ENCODE measurements around the gene MS4A15.

The MS4A15 gene

GRCh38 chr11:60772666-60773065 is 16.0 kb downstream of the MS4A15 start:
- no peak overlapping the region for H3K9ac ChIP-seq (ENCODE audit: low read length)
- TF ChIP-seq CTCF (IDR thresholded peaks at IDR 0.05; ENCODE audit: low read length) (no peak), EZH2 (IDR thresholded peaks at IDR 0.05; ENCODE audit: borderline replicate concordance, low read length) (no peak)
- no peaks in the 10 kb centered on the region for H3K79me2 ChIP-seq (ENCODE audit: insufficient read depth, low read length)
- no peaks in the 10 kb centered on the region for H4K20me1 ChIP-seq (ENCODE audit: insufficient read depth, low read length)
- no peaks in the 10 kb centered on the region for H3K4me1 ChIP-seq (ENCODE audit: insufficient read depth, low read length, severe bottlenecking)
- H3F3A ChIP-seq (ENCODE audit: insufficient read depth, low read length) = no peaks in the 10 kb centered on the region
- no peaks in the 10 kb centered on the region for H3K9me3 ChIP-seq (ENCODE audit: low read length)
- no peak overlapping the region for H2AFZ ChIP-seq (ENCODE audit: low read length)
- no peak overlapping the region for H3K4me2 ChIP-seq (ENCODE audit: low read length)
- peaks cover 12% of the 10 kb centered on the region for H3K27me3 ChIP-seq (ENCODE audit: insufficient read depth, low read length)
- no peak overlapping the region for H3K27ac ChIP-seq (ENCODE audit: low read depth, low read length, poor library complexity, severe bottlenecking)
- no peak overlapping the region for H3K4me3 ChIP-seq (ENCODE audit: low read depth, low read length, poor library complexity, severe bottlenecking)
- no peaks in the 10 kb centered on the region for H3K9me2 ChIP-seq (ENCODE audit: low read depth, low read length)
- H3K36me3 ChIP-seq (ENCODE audit: insufficient read depth, low read length) = no peaks in the 10 kb centered on the region

- Histone ChIP-seq H3K9me2 (ENCODE audit: low read depth, low read length) (no peaks in the 10 kb centered on the region), H3K4me3 (ENCODE audit: low read depth, low read length, poor library complexity, severe bottlenecking) (no peak overlapping the region), H2AFZ (ENCODE audit: low read length) (no peak overlapping the region), H3K27me3 (ENCODE audit: insufficient read depth, low read length) (peaks cover 6% of the 10 kb centered on the region), H4K20me1 (ENCODE audit: insufficient read depth, low read length) (no peaks in the 10 kb centered on the region), H3K27ac (ENCODE audit: low read depth, low read length, poor library complexity, severe bottlenecking) (no peak overlapping the region), H3K9ac (ENCODE audit: low read length) (no peak overlapping the region), H3K36me3 (ENCODE audit: insufficient read depth, low read length) (no peaks in the 10 kb centered on the region), H3K4me2 (ENCODE audit: low read length) (no peak overlapping the region), H3K4me1 (ENCODE audit: insufficient read depth, low read length, severe bottlenecking) (no peaks in the 10 kb centered on the region), H3K79me2 (ENCODE audit: insufficient read depth, low read length) (no peaks in the 10 kb centered on the region), H3F3A (ENCODE audit: insufficient read depth, low read length) (no peaks in the 10 kb centered on the region), H3K9me3 (ENCODE audit: low read length) (no peaks in the 10 kb centered on the region)
- no peak for TF ChIP-seq CTCF (IDR thresholded peaks at IDR 0.05; ENCODE audit: low read length)
- no peak for TF ChIP-seq EZH2 (IDR thresholded peaks at IDR 0.05; ENCODE audit: borderline replicate concordance, low read length)
These were observed 18.1 kb downstream of the MS4A15 start for GRCh38 chr11:60774726-60775125.

- Histone ChIP-seq H3K4me1 (ENCODE audit: insufficient read depth, low read length, severe bottlenecking) (no peaks in the 10 kb centered on the region), H3K9me3 (ENCODE audit: low read length) (no peaks in the 10 kb centered on the region), H3F3A (ENCODE audit: insufficient read depth, low read length) (no peaks in the 10 kb centered on the region), H3K4me3 (ENCODE audit: low read depth, low read length, poor library complexity, severe bottlenecking) (no peak overlapping the region), H3K36me3 (ENCODE audit: insufficient read depth, low read length) (no peaks in the 10 kb centered on the region), H3K27ac (ENCODE audit: low read depth, low read length, poor library complexity, severe bottlenecking) (no peak overlapping the region), H3K79me2 (ENCODE audit: insufficient read depth, low read length) (no peaks in the 10 kb centered on the region), H2AFZ (ENCODE audit: low read length) (no peak overlapping the region), H4K20me1 (ENCODE audit: insufficient read depth, low read length) (no peaks in the 10 kb centered on the region), H3K4me2 (ENCODE audit: low read length) (no peak overlapping the region), H3K9ac (ENCODE audit: low read length) (no peak overlapping the region), H3K9me2 (ENCODE audit: low read depth, low read length) (no peaks in the 10 kb centered on the region), H3K27me3 (ENCODE audit: insufficient read depth, low read length) (peaks cover 6% of the 10 kb centered on the region)
- TF ChIP-seq CTCF (IDR thresholded peaks at IDR 0.05; ENCODE audit: low read length) (peak; percentile 92), EZH2 (IDR thresholded peaks at IDR 0.05; ENCODE audit: borderline replicate concordance, low read length) (no peak)
These were observed 18.8 kb downstream of the MS4A15 start for GRCh38 chr11:60775420-60775961.

All from OCI-LY1 (cell line).